Neural cell (in vitro differentiated cells): ENCODE data around the gene APBA2.

ENCODE experiments used
- CTCF ChIP-seq: fragments of 450-650 bp; IDR thresholded peaks from 2 replicates; pipeline ENCODE4 v1.5.1; 2014; ENCODE audit warnings: antibody characterized with exemption, mild to moderate bottlenecking, moderate library complexity; ENCODE audit not compliant: poor library complexity, severe bottlenecking
- EP300 ChIP-seq: fragments of 450-650 bp; conservative IDR thresholded peaks from 2 replicates; pipeline ENCODE4 v1.6.1; 2014; ENCODE audit warnings: antibody characterized with exemption, mild to moderate bottlenecking, moderate library complexity; ENCODE audit not compliant: poor library complexity, severe bottlenecking
- EZH2 ChIP-seq: fragments of 200-600, 300-800 bp; shearing (Covaris generic), sonication (generic); IDR thresholded peaks from 2 replicates; pipeline ENCODE4 v1.6.1; 2014; ENCODE audit warnings: antibody characterized with exemption, low read length, borderline replicate concordance, mild to moderate bottlenecking; ENCODE audit not compliant: insufficient read depth, poor library complexity, severe bottlenecking
- POLR2AphosphoS5 ChIP-seq: IDR thresholded peaks from 2 replicates; pipeline ENCODE4 v1.6.1; 2012
- REST ChIP-seq: IDR thresholded peaks from 2 replicates; pipeline ENCODE4 v1.6.1; 2012; ENCODE audit warnings: borderline replicate concordance
- SMC3 ChIP-seq: fragments of 450-650 bp; conservative IDR thresholded peaks from 2 replicates; pipeline ENCODE4 v1.6.1; 2014; ENCODE audit warnings: antibody characterized with exemption, mild to moderate bottlenecking, moderate library complexity; ENCODE audit not compliant: poor library complexity
- TAF1 ChIP-seq: IDR thresholded peaks from 2 replicates; pipeline ENCODE4 v1.6.1; 2012; ENCODE audit warnings: low read depth

GRCh38 chr15:28930476-28931291 lies 44.9 kb downstream of the APBA2 start:
- TF ChIP-seq CTCF (no peak), SMC3 (no peak), TAF1 (no peak), POLR2AphosphoS5 (no peak), EP300 (no peak), REST (no peak), EZH2 (no peak)
